GM19025 (cell line): ENCODE measurements around the gene KATNAL1.

Source experiments
- ATAC-seq: cut with Tn5 transposase; IDR thresholded peaks from one replicate; pipeline ENCODE4 v1.9.1; 2021; ENCODE audit warnings: mild to moderate bottlenecking, low read depth, moderate library complexity; ENCODE audit not compliant: unreplicated experiment

The KATNAL1 gene

GRCh38 chr13:30307194-30307970, at the start of gene KATNAL1:
Gene KATNAL1 (minus strand): TSS chr13:30307551. CDS start chr13:30283777, 23,774 bp downstream.
- peak; percentile 62 for ATAC-seq

GRCh38 chr13:30355839-30356238, 48.5 kb upstream of the KATNAL1 start:
- no peak for ATAC-seq

GRCh38 chr13:30355384-30355699, 48.0 kb upstream of the KATNAL1 start:
- ATAC-seq, result no peak

- no peak for ATAC-seq
Observed at GRCh38 chr13:30354493-30355383, 47.4 kb upstream of the KATNAL1 start.

- ATAC-seq, result no peak
Observed at GRCh38 chr13:30353471-30354215, 46.3 kb upstream of the KATNAL1 start.

GRCh38 chr13:30353060-30353459, 45.7 kb upstream of the KATNAL1 start:
- no peak for ATAC-seq

GRCh38 chr13:30352121-30352520, 44.8 kb upstream of the KATNAL1 start:
- no peak for ATAC-seq

GRCh38 chr13:30346789-30347167, 39.4 kb upstream of the KATNAL1 start:
- ATAC-seq, result no peak

- no peak for ATAC-seq
Observed at GRCh38 chr13:30346153-30346788, 38.9 kb upstream of the KATNAL1 start.

- ATAC-seq, result no peak
Observed at GRCh38 chr13:30345426-30346100, 38.2 kb upstream of the KATNAL1 start.

- no peak for ATAC-seq
Observed at GRCh38 chr13:30341815-30342570, 34.6 kb upstream of the KATNAL1 start.

- no peak for ATAC-seq
Observed at GRCh38 chr13:30340331-30341250, 33.2 kb upstream of the KATNAL1 start.

- ATAC-seq, result no peak
Observed at GRCh38 chr13:30339738-30340330, 32.5 kb upstream of the KATNAL1 start.

- no peak for ATAC-seq
Observed at GRCh38 chr13:30338952-30339351, 31.6 kb upstream of the KATNAL1 start.

GRCh38 chr13:30338331-30338851, 31.0 kb upstream of the KATNAL1 start:
- ATAC-seq, result no peak

- ATAC-seq, result no peak
Observed at GRCh38 chr13:30337061-30337610, 29.8 kb upstream of the KATNAL1 start.

- ATAC-seq, result no peak
Observed at GRCh38 chr13:30334663-30335386, 27.5 kb upstream of the KATNAL1 start.
